Stimulated activated CD4-positive, alpha-beta T cell treated with anti-CD3 and anti-CD28 coated beads, TNF-alpha, amount 100 ng/mL, for 24 hours (primary cell): ENCODE measurements around the gene PRR20E.
"Not testable (repeated sequence)": the region's sequence is repeated elsewhere in the genome, so short reads cannot be mapped to it uniquely, and the experiment has no call there.

Experiments used
- DNase-seq, 3 experiments: peaks; one replicate each; pipeline ENCODE4 v3.0.0-alpha.2; 2020; ENCODE audit warnings: low read depth in 3 of 3

Gene PRR20E

GRCh38 chr13:57166897-57167296 is at the start of gene PRR20E:
TSS of gene PRR20E (plus strand) at chr13:57167197. CDS start at chr13:57167584, 387 bp downstream.
- not testable (repeated sequence) for DNase-seq

GRCh38 chr13:57123681-57124080 is 43.3 kb upstream of the PRR20E start:
- DNase-seq = no peak

- DNase-seq = no peak
Measured at GRCh38 chr13:57128909-57129308, 38.1 kb upstream of the PRR20E start.

- DNase-seq = no peak
Measured at GRCh38 chr13:57136093-57136492, 30.9 kb upstream of the PRR20E start.

GRCh38 chr13:57137585-57137984 is 29.4 kb upstream of the PRR20E start:
- no peak for DNase-seq

- no peak for DNase-seq
Measured at GRCh38 chr13:57138988-57139387, 28.0 kb upstream of the PRR20E start.

- DNase-seq = not testable (repeated sequence)
Measured at GRCh38 chr13:57139781-57140180, 27.2 kb upstream of the PRR20E start.

- DNase-seq = not testable (repeated sequence)
Measured at GRCh38 chr13:57140235-57140968, 26.6 kb upstream of the PRR20E start, which contains the start of gene PRR20A. TSS of gene PRR20A (plus strand) at chr13:57140918. CDS start at chr13:57141305, 387 bp downstream.

- not testable (repeated sequence) for DNase-seq
Measured at GRCh38 chr13:57147188-57147587, 19.8 kb upstream of the PRR20E start, which contains the start of gene PRR20B. TSS of gene PRR20B (plus strand) at chr13:57147488. CDS start at chr13:57147875, 387 bp downstream.

- DNase-seq = peak in 1 of 3 experiments; percentile 0
Measured at GRCh38 chr13:57148106-57148505, 18.9 kb upstream of the PRR20E start.

GRCh38 chr13:57153761-57154160 is 13.2 kb upstream of the PRR20E start, which contains the start of gene PRR20C:
TSS of gene PRR20C (plus strand) at chr13:57154061. CDS start at chr13:57154448, 387 bp downstream.
- DNase-seq = not testable (repeated sequence)

GRCh38 chr13:57160332-57160731 is 6.7 kb upstream of the PRR20E start, which contains the start of gene PRR20D:
TSS of gene PRR20D (plus strand) at chr13:57160632. CDS start at chr13:57161019, 387 bp downstream.
- DNase-seq = not testable (repeated sequence)

- no peak for DNase-seq
Measured at GRCh38 chr13:57191667-57192066, 24.7 kb downstream of the PRR20E start.

- DNase-seq = no peak
Measured at GRCh38 chr13:57212989-57213388, 46.0 kb downstream of the PRR20E start.
